GM19372 (cell line): Measurements from ENCODE around the gene CHMP2A.
"Not testable (repeated sequence)": the region's sequence is repeated elsewhere in the genome, so short reads cannot be mapped to it uniquely, and the experiment has no call there.

Source experiments
- ATAC-seq: cut with Tn5 transposase; IDR thresholded peaks from one replicate; pipeline ENCODE4 v1.9.1; 2021; ENCODE audit warnings: mild to moderate bottlenecking, low read depth, moderate library complexity; ENCODE audit not compliant: unreplicated experiment

The CHMP2A gene

GRCh38 chr19:58554494-58555368 lies at the start of gene CHMP2A:
Gene CHMP2A (minus strand): TSS chr19:58555105. CDS start chr19:58554212, 893 bp downstream.
- ATAC-seq, result peak; percentile 40

- ATAC-seq, result no peak
Observed at GRCh38 chr19:58586133-58586765, 31.3 kb upstream of the CHMP2A start.

- ATAC-seq, result no peak
Observed at GRCh38 chr19:58585442-58586132, 30.7 kb upstream of the CHMP2A start.

GRCh38 chr19:58584498-58585441 lies 29.9 kb upstream of the CHMP2A start:
- ATAC-seq, result no peak

GRCh38 chr19:58582985-58583384 lies 28.1 kb upstream of the CHMP2A start:
- ATAC-seq, result no peak

- no peak for ATAC-seq
Observed at GRCh38 chr19:58581227-58582141, 26.6 kb upstream of the CHMP2A start.

GRCh38 chr19:58579473-58580142 lies 24.7 kb upstream of the CHMP2A start:
- ATAC-seq, result no peak

- no peak for ATAC-seq
Observed at GRCh38 chr19:58578012-58578925, 23.4 kb upstream of the CHMP2A start.

- not testable (repeated sequence) for ATAC-seq
Observed at GRCh38 chr19:58577581-58577980, 22.7 kb upstream of the CHMP2A start.

- peak; percentile 38 for ATAC-seq
Observed at GRCh38 chr19:58575183-58576041, 20.5 kb upstream of the CHMP2A start.

- no peak for ATAC-seq
Observed at GRCh38 chr19:58573658-58574164, 18.8 kb upstream of the CHMP2A start.

- peak; percentile 53 for ATAC-seq
Observed at GRCh38 chr19:58572818-58573657, 18.1 kb upstream of the CHMP2A start, which contains the start of gene MZF1. Gene MZF1 (minus strand): TSS chr19:58573335. CDS start chr19:58571389, 1,946 bp downstream.

GRCh38 chr19:58572026-58572817 lies 17.3 kb upstream of the CHMP2A start:
- ATAC-seq, result no peak

- ATAC-seq, result no peak
Observed at GRCh38 chr19:58571575-58571947, 16.7 kb upstream of the CHMP2A start.
